ENCODE measurements around the gene SYS1.

SYS1 gene

DNA sequence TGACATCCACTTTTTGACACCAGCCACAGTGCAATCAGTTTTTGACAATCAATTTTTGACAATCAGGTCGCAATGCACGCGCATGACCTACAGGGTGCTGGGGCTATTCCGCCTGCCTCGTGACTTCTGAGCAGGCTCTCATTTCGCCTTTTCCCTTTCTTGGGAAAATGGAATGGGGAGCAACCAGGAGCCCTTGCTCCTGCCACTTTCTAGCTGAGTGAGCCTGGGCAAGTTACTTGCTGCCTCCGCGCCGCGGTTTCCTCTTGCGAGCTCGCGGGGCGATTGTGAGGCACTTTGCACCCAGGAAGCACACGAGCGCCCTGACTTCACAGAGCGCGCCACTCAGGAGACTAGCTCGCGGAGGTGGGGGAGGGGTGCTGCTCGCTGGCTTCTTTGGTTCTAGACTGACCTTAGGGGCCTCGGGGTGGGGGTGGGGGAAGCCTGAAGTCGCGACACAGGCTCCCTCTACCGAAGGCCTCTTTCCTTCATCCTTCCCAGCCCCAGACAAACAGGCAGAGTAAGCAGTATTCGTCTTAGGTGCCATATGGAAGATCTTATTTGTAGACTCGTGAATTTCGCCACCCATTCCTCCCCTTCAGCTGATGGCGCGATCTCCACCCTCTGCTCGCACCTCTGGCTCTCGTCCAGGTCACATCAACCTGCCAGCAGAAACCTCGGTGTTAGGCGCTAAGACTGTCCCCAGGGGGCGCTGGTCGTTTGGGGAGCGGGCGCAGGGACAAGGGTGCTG, 10.6 kb downstream of the SYS1 start:
- no peaks in the 10 kb centered on the region for H3K9me3 Mint-ChIP-seq
- H3K4me3 Mint-ChIP-seq = peak overlapping the region; percentile 78
- DNase-seq = peak; percentile 93
- H3K4me1 Mint-ChIP-seq (ENCODE audit: low read depth) = peaks cover 38% of the 10 kb centered on the region
- H3K36me3 Mint-ChIP-seq (ENCODE audit: low read depth) = peaks cover 35% of the 10 kb centered on the region
- no peaks in the 10 kb centered on the region for H3K27me3 Mint-ChIP-seq
- peak overlapping the region; percentile 91 for H3K27ac Mint-ChIP-seq

DNA sequence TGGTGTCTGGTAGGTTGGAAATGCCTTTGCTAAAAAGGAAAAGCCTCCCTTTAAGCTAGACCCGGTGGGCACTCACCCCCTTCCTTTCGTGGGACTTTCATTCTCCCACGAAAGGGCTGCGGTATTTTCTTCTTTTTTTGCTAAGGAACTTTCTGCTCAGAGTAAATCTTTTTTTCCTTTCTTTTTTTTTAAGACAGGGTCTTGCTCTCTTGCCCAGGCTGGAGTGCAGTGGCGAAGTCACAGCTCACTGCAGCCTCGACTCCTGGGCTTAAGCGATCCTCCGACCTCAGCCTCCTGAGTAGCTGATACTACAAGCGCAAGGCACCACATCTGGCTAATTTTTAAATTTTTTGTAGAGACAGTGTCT, 11.1 kb downstream of the SYS1 start:
- DNase-seq = no peak
- Mint-ChIP-seq H3K36me3 (ENCODE audit: low read depth) (peaks cover 29% of the 10 kb centered on the region), H3K27me3 (no peaks in the 10 kb centered on the region), H3K9me3 (no peaks in the 10 kb centered on the region), H3K4me1 (ENCODE audit: low read depth) (peaks cover 37% of the 10 kb centered on the region), H3K4me3 (peak overlapping the region; percentile 78), H3K27ac (peak overlapping the region; percentile 91)

DNA sequence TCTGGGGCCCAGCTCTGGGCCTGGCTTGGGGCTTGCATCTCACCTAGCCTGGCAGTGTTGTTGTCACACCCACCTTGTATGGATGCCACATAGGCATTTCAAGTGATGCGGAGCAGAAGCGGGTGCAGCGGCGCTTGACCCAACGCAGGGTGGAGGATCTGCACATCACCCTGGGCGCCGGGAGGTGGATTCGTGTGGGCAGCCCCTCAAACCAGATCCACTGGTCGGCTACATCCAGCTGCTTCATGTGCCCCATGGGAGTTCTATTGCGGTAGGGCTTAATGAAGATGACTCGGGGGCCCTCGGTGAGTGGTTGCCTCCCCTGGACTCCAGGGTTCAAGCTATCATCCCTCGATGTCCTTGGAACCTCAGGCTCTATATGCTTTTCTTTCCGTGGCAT, 12.0 kb downstream of the SYS1 start:
- no peaks in the 10 kb centered on the region for H3K27me3 Mint-ChIP-seq
- no peak for DNase-seq
- peaks cover 29% of the 10 kb centered on the region for H3K36me3 Mint-ChIP-seq (ENCODE audit: low read depth)
- H3K4me1 Mint-ChIP-seq (ENCODE audit: low read depth) = peaks cover 39% of the 10 kb centered on the region
- H3K9me3 Mint-ChIP-seq = no peaks in the 10 kb centered on the region
- H3K27ac Mint-ChIP-seq = peak overlapping the region; percentile 91
- no peak overlapping the region for H3K4me3 Mint-ChIP-seq

DNA sequence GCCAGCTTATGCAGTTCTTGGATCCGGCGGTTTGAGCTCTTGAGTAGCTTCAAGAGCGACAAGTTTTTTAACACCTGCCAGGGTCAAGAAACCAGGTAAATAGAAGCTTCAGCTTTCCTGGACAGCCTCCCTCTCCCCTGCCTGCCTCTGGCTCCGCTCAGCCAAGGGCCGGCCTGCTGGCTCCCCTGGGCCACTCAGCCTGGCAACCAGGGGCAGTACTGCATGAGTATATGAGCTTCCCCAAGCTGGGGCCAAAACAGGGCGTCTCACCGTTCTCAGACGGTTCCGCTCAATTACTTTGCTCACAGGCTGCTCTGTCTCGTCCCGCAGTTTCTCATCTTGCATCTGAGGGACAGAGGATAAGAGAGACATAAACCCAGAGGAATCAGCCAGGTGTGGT, 14.3 kb downstream of the SYS1 start:
- H3K9me3 Mint-ChIP-seq = no peaks in the 10 kb centered on the region

DNA sequence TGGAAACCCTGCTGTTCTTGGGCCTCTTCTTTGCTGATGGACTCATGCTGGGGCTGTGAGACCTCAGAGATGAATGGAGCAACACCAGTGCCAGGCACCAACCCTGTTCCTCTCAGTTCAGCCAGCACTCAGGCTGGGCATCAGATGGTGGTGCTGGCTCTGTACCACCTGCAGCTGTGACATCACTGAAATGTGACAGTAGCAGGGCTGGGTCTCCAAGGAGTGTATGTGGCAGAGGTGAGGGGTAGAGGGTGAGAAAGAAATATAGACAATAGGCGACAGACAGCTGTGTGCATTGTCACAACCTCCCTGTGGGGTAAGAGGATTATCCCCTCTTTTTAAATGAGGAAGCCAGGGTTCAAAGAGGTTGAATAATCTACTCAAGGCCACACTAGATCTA, 15.2 kb downstream of the SYS1 start, which contains the start of gene TP53TG5:
Gene TP53TG5 (minus strand): TSS at position 135 of the 400 bp plus-strand sequence. CDS start 89 bp downstream, at position 46.
- Mint-ChIP-seq H3K4me1 (ENCODE audit: low read depth) (peaks cover 24% of the 10 kb centered on the region), H3K9me3 (no peaks in the 10 kb centered on the region), H3K27ac (peak within 1 kb of the TSS; percentile 7), H3K27me3 (no peaks in the 10 kb centered on the region), H3K4me3 (no peak within 1 kb of the TSS), H3K36me3 (ENCODE audit: low read depth) (peaks cover 20% of the 10 kb centered on the region)
- no peak for DNase-seq

More for the DNA sequence above, 14.3 kb downstream of the SYS1 start:
- Mint-ChIP-seq H3K4me3 (no peak overlapping the region), H3K36me3 (ENCODE audit: low read depth) (peaks cover 20% of the 10 kb centered on the region), H3K27ac (no peak overlapping the region), H3K27me3 (no peaks in the 10 kb centered on the region), H3K4me1 (ENCODE audit: low read depth) (peaks cover 32% of the 10 kb centered on the region)
- no peak for DNase-seq

DNA sequence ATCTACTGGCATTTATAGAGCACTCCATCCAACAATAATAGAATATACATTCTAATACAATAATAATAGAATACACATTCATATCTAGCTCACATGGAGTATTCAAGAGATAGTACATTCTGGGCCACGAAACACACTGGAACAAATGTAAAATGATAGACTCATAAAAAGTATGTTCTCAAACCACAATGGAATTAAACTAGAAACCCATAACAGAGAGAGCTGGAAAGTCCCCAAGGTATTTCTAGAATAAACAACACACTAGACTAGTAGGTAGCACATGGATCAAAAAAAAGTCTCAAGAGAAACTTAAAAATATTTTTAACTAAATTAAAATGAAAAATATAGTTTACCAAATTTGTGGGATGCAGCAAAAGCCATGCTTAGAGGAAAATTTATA, 24.3 kb downstream of the SYS1 start:
- DNase-seq = no peak
- H3K36me3 Mint-ChIP-seq (ENCODE audit: low read depth) = peaks cover 4% of the 10 kb centered on the region
- no peaks in the 10 kb centered on the region for H3K27me3 Mint-ChIP-seq
- peaks cover 2% of the 10 kb centered on the region for H3K9me3 Mint-ChIP-seq
- H3K27ac Mint-ChIP-seq = no peak overlapping the region
- H3K4me1 Mint-ChIP-seq (ENCODE audit: low read depth) = peaks cover 26% of the 10 kb centered on the region
- H3K4me3 Mint-ChIP-seq = no peak overlapping the region

DNA sequence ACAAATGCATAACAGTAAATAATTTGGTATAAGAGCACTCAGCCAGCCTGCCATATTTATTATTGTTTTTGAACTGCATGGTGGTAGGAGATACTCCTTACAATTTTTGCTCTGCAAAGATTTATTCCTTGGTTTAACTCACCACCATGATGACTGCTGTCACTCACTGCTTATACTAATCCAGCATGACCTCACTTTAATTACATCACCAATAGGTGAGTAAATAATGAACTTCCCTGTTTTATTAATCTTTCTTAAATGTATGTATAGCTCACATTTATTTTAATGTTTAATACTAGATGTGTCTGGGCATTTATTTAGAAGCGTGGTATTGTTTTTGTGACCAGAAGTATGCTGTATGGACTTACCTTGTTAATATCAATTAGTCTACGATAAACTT, 28.0 kb downstream of the SYS1 start:
- Mint-ChIP-seq H3K27ac (no peak overlapping the region), H3K4me1 (ENCODE audit: low read depth) (peaks cover 24% of the 10 kb centered on the region), H3K9me3 (peaks cover 2% of the 10 kb centered on the region), H3K36me3 (ENCODE audit: low read depth) (peaks cover 7% of the 10 kb centered on the region), H3K4me3 (no peak overlapping the region), H3K27me3 (no peaks in the 10 kb centered on the region)
- no peak for DNase-seq

DNA sequence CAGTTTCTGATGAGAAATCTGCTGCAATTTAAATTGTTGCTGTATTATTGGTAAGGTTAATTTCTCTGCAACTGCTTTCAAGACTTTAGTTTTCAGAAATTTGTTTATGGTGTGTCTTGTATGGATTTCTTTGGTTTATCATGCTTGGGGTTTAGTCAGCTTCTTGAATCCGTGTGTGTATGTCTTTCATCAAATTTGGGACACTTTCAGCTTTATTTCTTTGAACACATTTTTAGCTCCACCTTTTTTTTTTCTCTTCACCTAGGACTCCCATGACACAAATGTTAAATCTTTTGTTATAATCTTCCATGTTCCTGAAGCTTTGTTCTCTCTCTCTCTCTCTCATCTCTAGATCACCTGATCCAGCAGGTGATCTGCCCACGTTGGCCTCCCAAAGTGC, 28.6 kb downstream of the SYS1 start:
- Mint-ChIP-seq H3K27me3 (no peaks in the 10 kb centered on the region), H3K4me1 (ENCODE audit: low read depth) (peaks cover 24% of the 10 kb centered on the region), H3K4me3 (no peak overlapping the region), H3K27ac (no peak overlapping the region), H3K36me3 (ENCODE audit: low read depth) (peaks cover 7% of the 10 kb centered on the region), H3K9me3 (peaks cover 2% of the 10 kb centered on the region)
- DNase-seq = no peak

DNA sequence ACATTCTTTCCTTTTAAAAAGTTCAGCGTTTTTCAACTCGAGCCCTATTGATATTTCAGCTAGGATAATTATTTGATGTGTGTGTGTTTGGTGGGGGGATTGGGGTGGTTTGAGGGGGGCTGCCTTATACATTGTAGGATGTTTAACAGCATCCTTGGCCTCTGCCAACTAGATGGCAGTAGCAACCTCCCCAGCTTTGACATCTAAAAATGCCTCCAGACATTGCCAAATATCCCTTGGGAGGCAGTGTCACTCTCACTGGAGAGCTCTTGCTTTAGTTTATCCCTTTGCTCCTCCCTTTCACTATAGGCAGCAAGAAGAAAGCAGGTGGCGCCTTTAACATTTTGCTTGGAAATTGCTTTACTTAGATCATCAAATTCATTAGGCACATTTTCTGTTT, 29.8 kb downstream of the SYS1 start:
- Mint-ChIP-seq H3K9me3 (no peaks in the 10 kb centered on the region), H3K27me3 (no peaks in the 10 kb centered on the region), H3K4me3 (no peak overlapping the region), H3K36me3 (ENCODE audit: low read depth) (peaks cover 7% of the 10 kb centered on the region), H3K4me1 (ENCODE audit: low read depth) (peaks cover 16% of the 10 kb centered on the region), H3K27ac (no peak overlapping the region)
- DNase-seq = no peak

DNA sequence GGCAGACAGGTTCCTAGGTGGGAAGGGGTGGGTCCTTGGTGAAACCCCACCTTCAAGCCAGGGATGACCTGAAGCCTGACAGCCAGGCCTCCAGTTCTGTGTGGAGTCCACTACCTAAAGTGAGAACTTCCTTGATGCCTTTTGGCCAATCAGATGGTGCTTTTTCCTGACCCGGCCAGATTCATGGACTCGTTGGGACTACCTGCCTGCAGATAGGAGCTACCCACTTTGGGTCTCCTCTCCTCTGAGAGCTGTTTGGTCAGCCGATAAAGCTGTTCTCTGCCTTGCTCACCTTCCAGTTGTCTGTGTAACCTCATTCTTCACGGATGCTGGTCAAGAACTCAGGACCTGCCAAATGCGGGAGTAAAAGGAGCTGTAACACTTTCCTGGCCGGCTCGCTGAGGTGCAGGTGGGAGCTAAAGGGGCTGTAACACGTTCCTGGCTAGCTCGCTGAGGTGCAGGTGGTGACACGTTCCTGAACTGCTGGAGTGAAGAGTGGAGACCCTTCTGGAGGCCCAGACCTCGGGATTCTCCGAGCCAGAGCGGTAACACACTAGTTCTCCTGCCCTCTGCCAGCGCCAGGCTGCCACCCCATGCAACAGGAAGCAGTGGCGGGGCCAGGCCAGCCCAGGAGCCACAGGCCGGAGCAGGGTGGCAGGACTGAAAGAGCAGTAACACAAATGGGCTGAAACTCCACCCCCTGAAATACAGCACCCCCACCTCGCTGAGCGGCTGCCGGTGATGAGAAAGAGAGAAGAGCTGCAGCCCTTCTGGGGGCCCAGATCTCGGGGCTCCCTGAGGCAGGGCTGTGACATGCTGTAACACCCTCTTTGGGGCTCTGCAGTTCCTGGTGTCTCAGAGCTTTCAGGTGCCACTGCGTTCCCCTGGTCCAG, 31.5 kb downstream of the SYS1 start:
- Mint-ChIP-seq H3K9me3 (peaks cover 2% of the 10 kb centered on the region), H3K27ac (no peak overlapping the region), H3K36me3 (ENCODE audit: low read depth) (peaks cover 3% of the 10 kb centered on the region), H3K4me1 (ENCODE audit: low read depth) (peaks cover 9% of the 10 kb centered on the region), H3K4me3 (no peak overlapping the region), H3K27me3 (no peaks in the 10 kb centered on the region)
- no peak for DNase-seq

DNA sequence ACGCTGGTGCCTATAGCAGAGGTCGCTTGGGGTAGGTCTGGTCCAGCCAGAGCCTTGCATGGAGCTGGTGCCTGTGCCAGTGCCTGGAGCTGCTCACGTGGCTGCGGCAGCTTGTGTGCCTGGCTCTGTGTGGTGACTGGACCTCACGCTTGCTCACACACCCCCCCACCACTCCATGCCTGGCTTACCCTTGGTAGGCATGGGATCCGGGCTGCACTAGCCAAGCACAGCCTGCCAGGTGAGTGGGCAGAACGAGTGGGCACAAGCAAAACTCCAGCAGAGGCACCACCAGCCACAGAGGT, 32.1 kb downstream of the SYS1 start:
- peaks cover 8% of the 10 kb centered on the region for H3K9me3 Mint-ChIP-seq
- H3K27ac Mint-ChIP-seq = no peak overlapping the region
- H3K36me3 Mint-ChIP-seq (ENCODE audit: low read depth) = peaks cover 9% of the 10 kb centered on the region
- peaks cover 9% of the 10 kb centered on the region for H3K4me1 Mint-ChIP-seq (ENCODE audit: low read depth)
- no peak for DNase-seq
- H3K4me3 Mint-ChIP-seq = no peak overlapping the region
- no peaks in the 10 kb centered on the region for H3K27me3 Mint-ChIP-seq

DNA sequence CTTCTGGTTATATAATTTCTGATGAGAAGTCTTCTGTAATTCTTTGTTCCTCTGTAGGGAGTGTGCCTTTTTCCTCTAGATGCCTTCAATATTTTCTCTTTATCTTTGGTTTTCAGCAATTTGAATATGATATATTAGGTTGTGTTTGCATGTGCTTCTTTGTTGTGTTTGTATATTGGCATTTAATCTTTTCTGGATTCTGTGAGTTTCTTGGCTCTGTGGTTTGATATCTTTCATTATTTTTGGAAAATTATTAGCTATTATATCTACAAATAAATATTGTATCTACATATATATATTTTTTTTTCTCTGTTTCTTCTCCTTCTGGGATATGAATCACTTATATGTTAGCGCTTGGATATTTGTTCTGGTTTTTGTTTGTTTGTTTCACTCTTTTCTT, 36.1 kb downstream of the SYS1 start:
- Mint-ChIP-seq H3K4me3 (no peak overlapping the region), H3K36me3 (ENCODE audit: low read depth) (peaks cover 27% of the 10 kb centered on the region), H3K9me3 (peaks cover 23% of the 10 kb centered on the region), H3K4me1 (ENCODE audit: low read depth) (peaks cover 9% of the 10 kb centered on the region), H3K27ac (no peak overlapping the region), H3K27me3 (no peaks in the 10 kb centered on the region)
- no peak for DNase-seq

DNA sequence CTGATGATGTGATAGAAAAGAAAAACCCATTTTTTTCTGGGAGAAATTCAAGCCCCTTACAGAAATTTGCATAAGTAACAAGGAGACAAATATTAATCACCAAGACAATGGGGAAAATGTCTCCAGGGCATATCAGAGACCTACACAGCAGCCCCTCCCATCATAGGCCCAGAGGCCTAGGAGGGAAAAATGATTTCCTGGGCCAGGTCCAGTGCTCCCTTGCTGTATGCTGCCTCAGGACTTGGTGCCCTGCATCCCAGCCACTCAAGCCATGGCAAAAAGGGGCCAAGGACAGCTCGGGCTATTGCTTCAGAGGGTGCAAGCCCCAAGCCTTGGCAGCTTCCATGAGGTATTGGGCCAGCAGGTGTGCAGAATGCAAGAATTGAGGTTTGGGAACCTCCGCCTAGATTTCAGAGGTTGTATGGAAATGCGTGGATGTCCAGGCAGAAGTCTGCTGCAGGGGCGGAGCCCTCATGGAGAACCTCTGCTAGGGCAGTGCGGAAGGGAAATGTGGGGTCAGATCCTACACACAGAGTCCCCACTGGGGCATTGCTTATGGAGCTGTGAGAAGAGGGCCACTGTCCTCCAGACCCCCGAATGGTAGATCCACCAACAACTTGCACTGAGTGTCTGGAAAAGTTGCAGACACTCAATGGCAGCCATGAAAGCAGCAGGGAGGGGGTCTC, 37.5 kb downstream of the SYS1 start:
- Mint-ChIP-seq H3K27me3 (peaks cover 3% of the 10 kb centered on the region), H3K4me3 (no peak overlapping the region), H3K36me3 (ENCODE audit: low read depth) (peaks cover 24% of the 10 kb centered on the region), H3K4me1 (ENCODE audit: low read depth) (peaks cover 16% of the 10 kb centered on the region), H3K9me3 (peaks cover 23% of the 10 kb centered on the region), H3K27ac (no peak overlapping the region)
- DNase-seq = no peak

DNA sequence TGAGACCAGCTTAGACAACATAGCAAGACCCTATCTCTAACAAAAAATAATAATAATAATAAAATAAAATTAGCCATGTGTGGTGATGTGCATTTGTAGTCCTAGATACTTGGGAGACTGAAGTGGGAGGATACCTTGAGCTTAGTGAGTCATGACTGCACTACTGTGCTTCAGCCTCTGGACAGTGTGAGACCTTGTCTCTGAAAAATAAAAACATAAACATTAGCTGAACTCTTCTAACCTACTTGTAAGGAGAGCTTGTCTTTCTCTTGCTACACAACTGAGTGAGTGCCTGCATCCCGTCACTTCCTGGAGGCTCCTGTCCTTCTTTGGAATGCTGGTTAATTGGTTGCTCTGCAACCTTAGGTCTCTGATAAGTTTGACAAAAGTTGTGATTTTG, 40.0 kb downstream of the SYS1 start:
- peaks cover 24% of the 10 kb centered on the region for H3K36me3 Mint-ChIP-seq (ENCODE audit: low read depth)
- no peak overlapping the region for H3K4me3 Mint-ChIP-seq
- peaks cover 30% of the 10 kb centered on the region for H3K4me1 Mint-ChIP-seq (ENCODE audit: low read depth)
- H3K27ac Mint-ChIP-seq = no peak overlapping the region
- peaks cover 3% of the 10 kb centered on the region for H3K27me3 Mint-ChIP-seq
- DNase-seq = no peak
- H3K9me3 Mint-ChIP-seq = peaks cover 23% of the 10 kb centered on the region

DNA sequence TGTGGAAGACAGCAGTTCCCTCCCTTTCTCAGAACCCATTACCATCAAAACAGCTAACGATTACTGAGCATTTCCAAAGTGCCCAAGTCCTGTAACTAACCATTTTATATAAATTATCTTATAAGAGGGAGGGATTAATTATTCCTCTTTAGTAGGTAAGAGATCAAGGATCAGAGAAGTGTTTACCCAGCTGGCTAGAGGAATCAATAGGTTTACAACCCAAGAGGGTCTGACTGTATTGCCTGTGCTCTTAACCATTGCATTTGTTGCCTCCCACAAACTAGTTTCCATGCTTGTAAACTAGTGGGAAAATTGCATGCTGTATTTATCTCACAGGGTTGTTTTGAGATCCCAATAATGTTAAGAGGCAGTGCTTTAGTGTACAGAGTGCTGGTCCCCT, 41.5 kb downstream of the SYS1 start:
- Mint-ChIP-seq H3K9me3 (peaks cover 21% of the 10 kb centered on the region), H3K27me3 (peaks cover 3% of the 10 kb centered on the region), H3K27ac (peak overlapping the region; percentile 54), H3K4me1 (ENCODE audit: low read depth) (peaks cover 38% of the 10 kb centered on the region), H3K4me3 (peak overlapping the region; percentile 77), H3K36me3 (ENCODE audit: low read depth) (peaks cover 25% of the 10 kb centered on the region)
- DNase-seq = no peak
